H1 (cell line): ENCODE data around the gene SLC5A2. TPM values are rescaled to one million over a fixed set of nuclear protein-coding genes. Genes with fewer than 3 reads are reported as not detected.

Source experiments
- CTCF ChIA-PET: fragments of 300-600 bp; sonication (Branson Sonifier 250); formaldehyde crosslinking; loops from one replicate; lab custom pipeline; 2021; ENCODE audit not compliant: partially characterized antibody; lab: Charles Lee
- POLR2A ChIA-PET: fragments of 300-600 bp; sonication (Branson Sonifier 250); formaldehyde crosslinking; loops from one replicate; lab custom pipeline; 2021; ENCODE audit warnings: inconsistent platforms; ENCODE audit not compliant: partially characterized antibody; lab: Charles Lee
- DNase-seq, 2 experiments: peaks; one replicate each; pipeline versions ENCODE4 v3.0.0 to v3.0.0-alpha.2; 2010 to 2022; ENCODE audit warnings: low spot score in 2 of 2, low read depth in 1 of 2, mixed read lengths in 1 of 2
- FAIRE-seq: peaks from 2 replicates; lab custom pipeline; 2011; peaks lifted over from hg19 to GRCh38; lab: Jason Lieb, UNC
- H2AFZ ChIP-seq: 2 replicates; pipeline ENCODE4 v1.8.1; 2012; ENCODE audit warnings: low read length, inconsistent platforms
- H2AK5ac ChIP-seq: 2 replicates; pipeline ENCODE4 v1.6.1; 2013; ENCODE audit warnings: low read depth, low read length
- H2BK120ac ChIP-seq: replicated peaks from 2 replicates; pipeline ENCODE3; 2013; ENCODE audit warnings: low read depth, low read length, inconsistent platforms
- H2BK12ac ChIP-seq: 2 replicates; pipeline ENCODE4 v1.6.1; 2013; ENCODE audit warnings: low read depth, low read length
- H2BK15ac ChIP-seq: 2 replicates; pipeline ENCODE4 v1.6.1; 2013; ENCODE audit warnings: low read length
- H2BK20ac ChIP-seq: 2 replicates; pipeline ENCODE4 v1.6.1; 2013; ENCODE audit warnings: low read length
- H2BK5ac ChIP-seq: 2 replicates; pipeline ENCODE4 v1.6.1; 2013; ENCODE audit warnings: low read depth, low read length
- H3K14ac ChIP-seq: 2 replicates; pipeline ENCODE4 v1.6.1; 2013; ENCODE audit warnings: inconsistent platforms; ENCODE audit not compliant: insufficient read length
- H3K18ac ChIP-seq: 2 replicates; pipeline ENCODE4 v1.6.1; 2013; ENCODE audit warnings: low read length; ENCODE audit errors: extremely low read depth
- H3K23ac ChIP-seq: 2 replicates; pipeline ENCODE4 v1.6.1; 2013; ENCODE audit warnings: inconsistent platforms; ENCODE audit not compliant: insufficient read length
- H3K23me2 ChIP-seq: 2 replicates; pipeline ENCODE4 v1.6.1; 2013; ENCODE audit warnings: low read depth, low read length
- H3K27ac ChIP-seq: 2 replicates; pipeline ENCODE4 v1.6.1; 2011; ENCODE audit warnings: low read depth, low read length, inconsistent platforms
- H3K27me3 ChIP-seq, 4 experiments: replicated peaks in 1 of 4; 1 replicate in 1 of 4; 2 replicates in 3 of 4; pipeline versions ENCODE4 v1.6.1 to v1.8.1; 2011 to 2013; ENCODE audit warnings: low read length in 3 of 4, mild to moderate bottlenecking in 3 of 4, inconsistent platforms in 2 of 4, mixed read lengths in 2 of 4, moderate library complexity in 1 of 4; ENCODE audit not compliant: control insufficient read depth in 3 of 4, insufficient read depth in 3 of 4; ENCODE audit errors: extremely low read depth in 1 of 4
- H3K36me3 ChIP-seq, 4 experiments: 2 replicates each; pipeline versions ENCODE4 v1.6.1 to v1.8.1; 2011 to 2013; ENCODE audit warnings: mild to moderate bottlenecking in 4 of 4, low read length in 3 of 4, moderate library complexity in 2 of 4, control low read depth in 1 of 4, inconsistent platforms in 1 of 4; ENCODE audit not compliant: insufficient read depth in 4 of 4, control insufficient read depth in 2 of 4
- H3K4ac ChIP-seq: replicated peaks from 2 replicates; pipeline ENCODE3; 2013; ENCODE audit warnings: low read length, low read depth, mixed read lengths, inconsistent platforms; ENCODE audit not compliant: insufficient read length
- H3K4me1 ChIP-seq, 4 experiments: replicated peaks in 1 of 4; 1 replicate in 1 of 4; 2 replicates in 3 of 4; pipeline versions ENCODE4 v1.6.1 to v1.8.1; 2011 to 2013; ENCODE audit warnings: low read length in 3 of 4, inconsistent platforms in 2 of 4, mixed read lengths in 1 of 4; ENCODE audit not compliant: insufficient read depth in 4 of 4, control insufficient read depth in 3 of 4
- H3K4me2 ChIP-seq, 2 experiments: 2 replicates each; pipeline versions ENCODE4 v1.6.1 to v1.8.1; 2011 to 2013; ENCODE audit warnings: low read depth in 2 of 2, low read length in 2 of 2, control low read depth in 1 of 2, inconsistent platforms in 1 of 2, mild to moderate bottlenecking in 1 of 2; ENCODE audit not compliant: insufficient read depth in 1 of 2
- H3K4me3 ChIP-seq, 4 experiments: fragments of 200-600, 300-600 bp in 1 of 4; sonication (generic), shearing (Covaris generic), sonication (Bioruptor Twin) in 1 of 4; 2 replicates each; pipeline versions ENCODE4 v1.5.1 to v1.8.1; 2011 to 2016; ENCODE audit warnings: low read length in 4 of 4, low read depth in 3 of 4, control low read depth in 2 of 4, inconsistent platforms in 2 of 4, mild to moderate bottlenecking in 2 of 4, mixed read lengths in 1 of 4, moderate library complexity in 1 of 4; ENCODE audit not compliant: insufficient read depth in 2 of 4; ENCODE audit errors: extremely low read depth in 1 of 4
- H3K56ac ChIP-seq: replicated peaks from 2 replicates; pipeline ENCODE3; 2013; ENCODE audit warnings: low read depth, mild to moderate bottlenecking, mixed read lengths, low read length, inconsistent platforms; ENCODE audit not compliant: insufficient read length
- H3K79me1 ChIP-seq: 2 replicates; pipeline ENCODE4 v1.6.1; 2013; ENCODE audit warnings: low read depth, low read length, control low read depth
- H3K79me2 ChIP-seq, 2 experiments: 2 replicates each; pipeline versions ENCODE4 v1.6.1 to v1.8.1; 2012 to 2013; ENCODE audit warnings: low read length in 2 of 2, mild to moderate bottlenecking in 2 of 2, inconsistent platforms in 1 of 2; ENCODE audit not compliant: insufficient read depth in 2 of 2, control insufficient read depth in 1 of 2
- H3K9ac ChIP-seq, 4 experiments: replicated peaks in 1 of 4; 1 replicate in 1 of 4; 2 replicates in 3 of 4; pipeline versions ENCODE4 v1.6.1 to v1.8.1; 2011 to 2013; ENCODE audit warnings: low read depth in 3 of 4, low read length in 3 of 4, control low read depth in 2 of 4, mild to moderate bottlenecking in 2 of 4, moderate library complexity in 2 of 4, inconsistent platforms in 1 of 4; ENCODE audit errors: extremely low read depth in 1 of 4
- H3K9me3 ChIP-seq, 2 experiments: 2 replicates each; pipeline versions ENCODE4 v1.6.1 to v1.8.1; 2012 to 2013; ENCODE audit warnings: mild to moderate bottlenecking in 2 of 2, moderate library complexity in 2 of 2, control low read depth in 1 of 2, inconsistent platforms in 1 of 2, low read depth in 1 of 2, low read length in 1 of 2, mixed read lengths in 1 of 2; ENCODE audit not compliant: insufficient read depth in 2 of 2
- H4K20me1 ChIP-seq, 2 experiments: replicated peaks in 1 of 2; 2 replicates each; pipeline versions ENCODE3 to v1.8.1; 2011 to 2013; ENCODE audit warnings: inconsistent platforms in 2 of 2, low read length in 2 of 2, mild to moderate bottlenecking in 1 of 2; ENCODE audit not compliant: insufficient read depth in 2 of 2, control insufficient read depth in 1 of 2
- H4K5ac ChIP-seq: 2 replicates; pipeline ENCODE4 v1.6.1; 2013; ENCODE audit warnings: low read length, low read depth, mixed read lengths, inconsistent platforms; ENCODE audit not compliant: insufficient read length
- H4K8ac ChIP-seq: 2 replicates; pipeline ENCODE4 v1.8.0; 2013; ENCODE audit warnings: mild to moderate bottlenecking, moderate library complexity, low read length, inconsistent platforms; ENCODE audit not compliant: insufficient read depth; ENCODE audit errors: extremely low read depth
- H4K91ac ChIP-seq: replicated peaks from 2 replicates; pipeline ENCODE3; 2013; ENCODE audit warnings: low read length, mixed read lengths, inconsistent platforms; ENCODE audit not compliant: insufficient read length
- BCL11A ChIP-seq, 2 experiments: IDR thresholded peaks; one replicate each; pipeline ENCODE4 v1.6.1; 2011; ENCODE audit warnings: low read depth in 2 of 2, low read length in 2 of 2, mild to moderate bottlenecking in 2 of 2
- CTBP2 ChIP-seq: IDR thresholded peaks from 2 replicates; pipeline ENCODE4 v1.7.0; 2011; ENCODE audit warnings: borderline replicate concordance, mild to moderate bottlenecking, moderate library complexity, mixed read lengths, low read length; ENCODE audit not compliant: insufficient read depth, insufficient read length
- FOSL1 ChIP-seq: IDR thresholded peaks from 2 replicates; pipeline ENCODE4 v1.6.1; 2011; ENCODE audit warnings: mild to moderate bottlenecking, low read depth, low read length, moderate library complexity; ENCODE audit not compliant: insufficient read depth
- KDM1A ChIP-seq: fragments of 200-600, 300-600 bp; sonication (generic); IDR thresholded peaks from 2 replicates; pipeline ENCODE4 v1.7.1; 2016; ENCODE audit warnings: mild to moderate bottlenecking, low read length, borderline replicate concordance
- RXRA ChIP-seq: IDR thresholded peaks from 2 replicates; pipeline ENCODE4 v1.6.1; 2011; ENCODE audit warnings: low read depth, mild to moderate bottlenecking, low read length, moderate library complexity; ENCODE audit not compliant: insufficient read depth
- SUZ12 ChIP-seq: fragments of 200-600 bp; sonication (generic); IDR thresholded peaks from 2 replicates; pipeline ENCODE4 v1.6.1; 2012; ENCODE audit warnings: mild to moderate bottlenecking, inconsistent platforms, low read length, moderate library complexity, mixed read lengths
- TAF1 ChIP-seq: IDR thresholded peaks from 2 replicates; pipeline ENCODE4 v1.6.1; 2011; ENCODE audit warnings: mild to moderate bottlenecking, low read depth, low read length
- TAF7 ChIP-seq: optimal IDR thresholded peaks from 2 replicates; pipeline ENCODE3; 2011; ENCODE audit warnings: low read depth, mild to moderate bottlenecking, inconsistent platforms, low read length, moderate library complexity, borderline replicate concordance
- TBP ChIP-seq: IDR thresholded peaks from 2 replicates; pipeline ENCODE4 v1.6.1; 2011; ENCODE audit warnings: low read depth, low read length, improper control_type of control experiment
- ZNF274 ChIP-seq: IDR thresholded peaks from 2 replicates; pipeline ENCODE4 v1.7.0; 2012; ENCODE audit warnings: low read length, borderline replicate concordance; ENCODE audit errors: extremely low read depth
- WGBS, 2 experiments: shearing (Covaris generic) in 1 of 2; methylation state at CpG; one replicate each; pipeline versions ENCODE4 v1.1.6 to v1.1.7; 2013 to 2015; ENCODE audit warnings: low lambda C conversion rate in 2 of 2, mixed read lengths in 2 of 2, inconsistent platforms in 1 of 2, low coverage in 1 of 2, missing lambda C conversion rate in 1 of 2; ENCODE audit not compliant: insufficient replicate concordance in 2 of 2, insufficient coverage in 1 of 2, insufficient read length in 1 of 2; ENCODE audit errors: extremely low coverage in 1 of 2, missing lambda C conversion rate in 1 of 2; 5-methylcytosine and 5-hydroxymethylcytosine counted together
- polyA plus RNA-seq, 7 experiments: library from polyadenylated mRNA; depleted of rRNA in 3 of 7; stranded (reverse) in 5 of 7; unstranded in 2 of 7; fragments of >200 nt in 5 of 7; fragments of 200-250 nt in 2 of 7; gene quantifications; 1 replicate in 5 of 7; 2 replicates in 1 of 7; 4 replicates in 1 of 7; pipeline versions ENCODE4 v1.2.1 to v1.2.3, GENCODE V29; 2011 to 2013; ENCODE audit warnings: missing spikeins in 2 of 7, mixed read lengths in 2 of 7
- total RNA-seq: library from RNA; stranded (reverse); fragmentation: NEBNext Ultra II Directional; extraction: Animal tissue kit (Norgen Biotek cat#: 25700); gene quantifications from 2 replicates; pipeline ENCODE4 v1.2.1, GENCODE V29; 2021
- TF ChIP-seq, protein P1 (sequence below): IDR thresholded peaks from 2 replicates; pipeline ENCODE4 v1.6.1; 2012; ENCODE audit warnings: inconsistent platforms

Gene SLC5A2
- total and polyA plus RNA-seq, 2 of the 8 experiments (the other 6 are each of a cell fraction or from before 2014, with no cell fraction given), result 0.56 to 4.4 TPM

DNA sequence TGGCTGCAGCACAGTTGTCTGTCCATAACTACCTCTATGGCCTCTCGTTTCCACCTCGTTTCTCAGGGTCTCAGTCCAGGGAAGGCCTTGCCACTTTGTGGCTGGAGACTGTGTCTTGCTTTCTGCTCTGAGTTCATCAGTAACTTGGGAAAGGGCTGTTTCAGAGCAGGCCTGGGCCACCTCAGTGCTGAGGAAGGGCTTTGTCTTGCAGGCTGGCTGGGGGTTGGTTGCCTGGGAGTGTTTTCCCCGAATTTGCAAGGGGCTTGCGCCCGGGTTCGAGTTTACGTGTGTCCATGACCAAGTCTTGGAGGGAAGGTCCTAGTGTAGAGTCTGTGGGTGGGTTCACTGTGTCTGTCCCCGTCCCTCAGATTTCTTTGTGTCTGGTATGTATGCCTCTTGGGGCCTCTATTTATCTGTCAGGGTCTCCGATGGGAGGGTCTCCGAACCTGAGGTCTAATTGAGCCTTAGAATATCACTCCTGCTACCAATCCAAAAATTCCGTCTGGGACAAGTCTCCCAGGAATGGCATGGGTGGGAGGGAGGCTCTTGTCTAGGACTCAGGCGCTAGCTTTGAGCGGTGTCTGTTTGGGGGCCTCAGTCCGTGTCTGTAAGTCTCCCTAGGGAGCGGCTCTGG lies 11.6 kb upstream of the SLC5A2 start:
- Histone ChIP-seq H3K23ac (no peak overlapping the region), H3K79me2 (no peaks in the 10 kb centered on the region), H3K4ac (no peak overlapping the region), H3K14ac (no peak overlapping the region), H3K4me2 (peak overlapping the region; percentile 67 to 68), H2BK15ac (peak overlapping the region; percentile 88; the same call in 1 of the 2 replicates), H4K5ac (no peak overlapping the region), H3K4me3 (peak overlapping the region; percentile 35 to 78 (median 56)), H3K56ac (no peak overlapping the region), H3K9me3 (no peaks in the 10 kb centered on the region), H2BK12ac (peak overlapping the region; percentile 68; the same call in 1 of the 2 replicates), H2BK120ac (no peak overlapping the region), H4K8ac (no peak overlapping the region), H2AFZ (peak overlapping the region; percentile 54; the same call in 1 of the 2 replicates), H3K27ac (no peak overlapping the region), H4K91ac (peak overlapping the region; percentile 47), H3K79me1 (no peaks in the 10 kb centered on the region), H3K27me3 (peaks cover 2 to 36% (median 30%) of the 10 kb centered on the region in 4 experiments), H2BK20ac (no peak overlapping the region), H3K9ac (no peak overlapping the region; a peak in 2 of 7 replicates), H4K20me1 (peaks cover 0 to 3% of the 10 kb centered on the region in 2 experiments), H2BK5ac (no peak overlapping the region), H3K36me3 (no peaks in the 10 kb centered on the region; a peak in 1 of 8 replicates), H3K23me2 (peaks cover 8% of the 10 kb centered on the region; the same call in 1 of the 2 replicates), H3K4me1 (peaks cover 0 to 10% (median 3%) of the 10 kb centered on the region in 4 experiments; a peak in 4 of 7 replicates), H3K18ac (no peak overlapping the region; the same call in 1 of the 2 replicates), H2AK5ac (no peak overlapping the region)
- 57% methylated on average over 15 of the region's 15 CpGs; no CpG with 5 or more reads in 1 of the 2 experiments for WGBS, 2 experiments
- ChIA-PET CTCF (interaction anchor here (0.7 to 1.4 kb wide), 2 partner anchors 11 kb away, joined by 4 to 10 read pairs; no protein-coding TSS in a partner anchor), POLR2A (interaction anchor here (0.9 to 1.5 kb wide), 3 partner anchors 11 to 37 kb away, joined by 3 to 8 read pairs (median 4); partner anchors contain the start of gene RUSF1)
- FAIRE-seq (no peak), DNase-seq (no peak)
- TF ChIP-seq TBP (no peak), TAF7 (no peak), KDM1A (no peak), TAF1 (no peak), RXRA (no peak), FOSL1 (no peak), ZNF274 (no peak), CTBP2 (no peak), BCL11A (IDR thresholded peaks at IDR 0.05; ENCODE audit: low read depth in 2 of 2, low read length in 2 of 2) (no peak), SUZ12 (no peak)
- TF ChIP-seq, protein P1, sequence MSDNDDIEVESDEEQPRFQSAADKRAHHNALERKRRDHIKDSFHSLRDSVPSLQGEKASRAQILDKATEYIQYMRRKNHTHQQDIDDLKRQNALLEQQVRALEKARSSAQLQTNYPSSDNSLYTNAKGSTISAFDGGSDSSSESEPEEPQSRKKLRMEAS, result no peak
